Epithelial cell of proximal tubule (primary cell): ENCODE results near the gene TMEM108. TPM values are rescaled to one million over a fixed set of nuclear protein-coding genes. Genes with fewer than 3 reads are reported as not detected.

Source experiments
- DNase-seq: peaks from one replicate; pipeline ENCODE4 v3.0.0-alpha.2; 2011; ENCODE audit warnings: low read depth
- H3K4me3 ChIP-seq: 2 replicates; pipeline ENCODE4 v1.5.1; 2011; ENCODE audit warnings: low read depth, mild to moderate bottlenecking, low read length
- CTCF ChIP-seq: conservative IDR thresholded peaks from 2 replicates; pipeline ENCODE4 v1.5.1; 2012; ENCODE audit warnings: low read depth, mild to moderate bottlenecking, low read length
- total RNA-seq: library from RNA; depleted of rRNA; stranded (reverse); fragments of >200 nt; gene quantifications from 2 replicates; pipeline ENCODE4 v1.2.3, GENCODE V29; 2015

The TMEM108 gene
- total RNA-seq, 1 donor from 2014 or later = 1.7 TPM

GRCh38 chr3:133419151-133419909 lies 381.1 kb downstream of the TMEM108 start:
- H3K4me3 ChIP-seq = no peak overlapping the region
- no peak for TF ChIP-seq CTCF
- no peak for DNase-seq

- H3K4me3 ChIP-seq = no peak overlapping the region
- DNase-seq = no peak
- TF ChIP-seq CTCF = no peak
Observed at GRCh38 chr3:133424937-133425869, 387.0 kb downstream of the TMEM108 start.

- DNase-seq = no peak
- TF ChIP-seq CTCF = no peak
- H3K4me3 ChIP-seq = no peak overlapping the region
Observed at GRCh38 chr3:133425898-133426297, 387.7 kb downstream of the TMEM108 start.

- DNase-seq = no peak
- TF ChIP-seq CTCF = no peak
Observed at GRCh38 chr3:133426721-133427120, 388.5 kb downstream of the TMEM108 start.

GRCh38 chr3:133428552-133428951 lies 390.4 kb downstream of the TMEM108 start:
- no peak for TF ChIP-seq CTCF
- no peak overlapping the region for H3K4me3 ChIP-seq
- no peak for DNase-seq

More at GRCh38 chr3:133426721-133427120, 388.5 kb downstream of the TMEM108 start:
- H3K4me3 ChIP-seq = no peak overlapping the region

GRCh38 chr3:133429063-133429462 lies 390.9 kb downstream of the TMEM108 start:
- TF ChIP-seq CTCF = no peak
- no peak overlapping the region for H3K4me3 ChIP-seq
- DNase-seq = no peak
